CD4-positive, alpha-beta T cell (primary cell): ENCODE data around the gene TIGD1. TPM values are rescaled to one million over a fixed set of nuclear protein-coding genes. Genes with fewer than 3 reads are reported as not detected.

ENCODE experiments used
- ATAC-seq: fragments of 200-7000 bp; cut with Tn5 transposase; one replicate; pipeline ENCODE4 v1.10.0; 2022; ENCODE audit warnings: mild to moderate bottlenecking; ENCODE audit not compliant: poor library complexity
- CTCF ChIA-PET: fragments of 350-600 bp; sonication (Branson Sonifier 250); formaldehyde crosslinking; loops from one replicate; lab custom pipeline; 2021; ENCODE audit warnings: antibody characterized with exemption, inconsistent platforms; lab: Charles Lee
- POLR2A ChIA-PET: fragments of 350-600 bp; sonication (Branson Sonifier 250); formaldehyde crosslinking; loops from one replicate; lab custom pipeline; 2021; ENCODE audit warnings: antibody characterized with exemption, inconsistent platforms; lab: Charles Lee
- DNase-seq, 14 experiments: peaks; one replicate each; pipeline ENCODE4 v3.0.0-alpha.2; 2013 to 2020; ENCODE audit warnings: mixed read lengths in 2 of 14
- H3K27ac ChIP-seq, 2 donors: one replicate each; pipeline versions ENCODE4 v1.5.1 to v1.7.0; 2013; ENCODE audit warnings: low read length in 2 of 2, low read depth in 1 of 2, mild to moderate bottlenecking in 1 of 2
- H3K27me3 ChIP-seq, 2 experiments: 1 replicate in 1 of 2; 2 replicates in 1 of 2; pipeline versions ENCODE4 v1.6.1 to v1.7.0; 2013; ENCODE audit warnings: low read length in 2 of 2, control low read depth in 1 of 2, mild to moderate bottlenecking in 1 of 2, moderate library complexity in 1 of 2; ENCODE audit not compliant: insufficient read depth in 2 of 2, control insufficient read depth in 1 of 2
- H3K36me3 ChIP-seq: one replicate; pipeline ENCODE4 v1.6.1; 2013; ENCODE audit warnings: low read length, control low read depth; ENCODE audit not compliant: insufficient read depth
- H3K4me1 ChIP-seq: one replicate; pipeline ENCODE4 v1.6.1; 2013; ENCODE audit warnings: low read length, control low read depth; ENCODE audit not compliant: insufficient read depth
- H3K4me3 ChIP-seq: one replicate; pipeline ENCODE4 v1.5.1; 2013; ENCODE audit warnings: mild to moderate bottlenecking, low read length, moderate library complexity
- H3K9me3 ChIP-seq, 2 experiments: 1 replicate in 1 of 2; 2 replicates in 1 of 2; pipeline versions ENCODE4 v1.6.1 to v1.7.0; 2013; ENCODE audit warnings: low read length in 2 of 2, mild to moderate bottlenecking in 2 of 2, control low read depth in 1 of 2, moderate library complexity in 1 of 2; ENCODE audit not compliant: control insufficient read depth in 1 of 2, insufficient read depth in 1 of 2
- H3K27ac Mint-ChIP-seq: one replicate; pipeline ENCODE4 v1.8.0; 2020; ENCODE audit warnings: mixed read lengths
- H3K27me3 Mint-ChIP-seq: one replicate; pipeline ENCODE4 v1.8.0; 2021; ENCODE audit warnings: mixed read lengths
- H3K36me3 Mint-ChIP-seq: one replicate; pipeline ENCODE4 v1.8.0; 2021; ENCODE audit warnings: low read depth, mixed read lengths
- H3K4me1 Mint-ChIP-seq: one replicate; pipeline ENCODE4 v1.8.0; 2021; ENCODE audit warnings: low read depth, mixed read lengths
- H3K4me3 Mint-ChIP-seq: one replicate; pipeline ENCODE4 v1.8.0; 2020; ENCODE audit warnings: mild to moderate bottlenecking, mixed read lengths
- H3K9me3 Mint-ChIP-seq: one replicate; pipeline ENCODE4 v1.8.0; 2020; ENCODE audit warnings: mixed read lengths
- CTCF ChIP-seq: fragments of 200-600 bp; IDR thresholded peaks from one replicate; pipeline ENCODE4 v1.8.0; 2022; ENCODE audit warnings: antibody characterized with exemption, mild to moderate bottlenecking
- intact Hi-C, 2 experiments: fragments of 100-400 bp; cut with DNase I in 1 of 2; cut with micrococcal nuclease in 1 of 2; formaldehyde crosslinking; loops; one replicate each; pipeline versions ENCODE4 v1.15.1 to v1.9.0; 2023 to 2025; cut with DNase I, micrococcal nuclease
- total RNA-seq, 174 experiments: library from RNA in 2 of 174; stranded (reverse) in 2 of 174; gene quantifications; one replicate each; pipeline ENCODE4 v1.2.3 and lab custom pipeline; 2021 to 2026

TIGD1 gene
- total RNA-seq, 2 experiments from 2014 or later: 22.1 to 22.2 TPM

DNA sequence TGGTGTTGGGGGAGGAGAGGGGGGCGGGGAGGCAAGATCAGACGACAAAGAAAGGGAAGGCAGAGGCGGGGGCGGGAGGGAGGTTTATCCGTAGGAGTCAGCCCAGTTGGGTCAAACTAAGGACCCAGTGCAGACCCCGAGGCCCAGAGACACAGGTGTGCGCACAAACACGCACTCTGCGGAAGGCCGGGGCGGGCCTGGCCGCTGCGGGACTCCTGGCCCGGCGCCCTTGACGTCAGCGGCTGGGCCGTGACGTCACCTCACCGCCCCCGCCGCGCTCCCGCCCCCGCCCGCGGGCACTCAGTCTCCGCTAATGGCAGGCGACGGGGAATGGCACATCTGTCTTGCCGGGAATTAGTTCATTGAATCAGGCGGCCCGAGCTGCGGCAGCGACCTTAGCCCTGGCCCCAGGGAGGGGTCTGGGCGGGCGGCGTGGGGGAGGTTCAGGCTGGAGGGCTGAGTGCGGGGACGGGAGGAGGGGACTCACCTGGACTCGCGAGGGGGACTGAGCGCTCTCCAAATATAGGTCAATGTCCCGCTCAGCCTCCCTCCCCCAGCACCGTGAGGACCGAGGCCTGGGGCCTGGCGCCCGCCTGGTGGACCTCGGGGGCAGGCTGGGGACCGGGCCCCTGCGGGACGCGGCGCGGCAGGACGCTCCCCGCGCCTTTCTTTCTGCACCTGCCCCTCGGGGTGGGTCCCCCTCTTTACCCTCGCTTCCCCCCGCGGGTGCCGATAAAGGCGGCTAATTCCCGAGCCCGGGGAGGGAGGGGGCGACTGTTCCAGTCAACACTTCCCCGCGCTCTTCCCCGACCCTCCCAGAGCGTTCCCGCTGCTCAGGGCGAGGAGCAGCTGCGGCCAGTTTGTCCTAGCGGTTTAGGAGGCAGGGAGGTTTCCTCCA, 47.2 kb downstream of the TIGD1 start:
- Histone ChIP-seq H3K27ac (no peak overlapping the region), H3K4me3 (peak overlapping the region; percentile 20), H3K9me3 (peaks cover 0 to 4% of the 10 kb centered on the region in 2 experiments), H3K4me1 (peaks cover 12% of the 10 kb centered on the region), H3K27me3 (peaks cover 28 to 46% of the 10 kb centered on the region in 2 experiments), H3K36me3 (no peaks in the 10 kb centered on the region)
- no peak for TF ChIP-seq CTCF
- Mint-ChIP-seq H3K9me3 (no peaks in the 10 kb centered on the region), H3K36me3 (no peaks in the 10 kb centered on the region), H3K27me3 (peaks cover 72% of the 10 kb centered on the region), H3K4me1 (peaks cover 13% of the 10 kb centered on the region), H3K4me3 (peak overlapping the region; percentile 45), H3K27ac (peak overlapping the region; percentile 76)
- ATAC-seq (peak; percentile 68), DNase-seq (peak in 7 of 14 experiments; percentile 14 to 73 (median 55))
- ChIA-PET CTCF (no interaction called here), POLR2A (no interaction called here)
- intact Hi-C loops: no loop called here

- peak in 5 of 14 experiments; percentile 14 to 70 (median 45) for DNase-seq
- no peak for TF ChIP-seq CTCF
Observed at GRCh38 chr2:232502511-232502910, 47.8 kb downstream of the TIGD1 start.

GRCh38 chr2:232501794-232502390, 48.5 kb downstream of the TIGD1 start:
- no peak for ATAC-seq
- Histone ChIP-seq H3K9me3 (peaks cover 0 to 4% of the 10 kb centered on the region in 2 experiments), H3K27me3 (peaks cover 28 to 46% of the 10 kb centered on the region in 2 experiments), H3K4me3 (no peak overlapping the region), H3K27ac (no peak overlapping the region), H3K4me1 (peaks cover 12% of the 10 kb centered on the region), H3K36me3 (no peaks in the 10 kb centered on the region)
- Mint-ChIP-seq H3K27me3 (peaks cover 66% of the 10 kb centered on the region), H3K27ac (no peak overlapping the region), H3K36me3 (no peaks in the 10 kb centered on the region), H3K4me3 (no peak overlapping the region), H3K4me1 (peaks cover 13% of the 10 kb centered on the region), H3K9me3 (no peaks in the 10 kb centered on the region)
- CTCF ChIA-PET: no interaction called here
- no peak for TF ChIP-seq CTCF
- DNase-seq: no peak
- intact Hi-C loops: no loop called here
- POLR2A ChIA-PET: no interaction called here

More at GRCh38 chr2:232502511-232502910, 47.8 kb downstream of the TIGD1 start:
- Mint-ChIP-seq H3K9me3 (no peaks in the 10 kb centered on the region), H3K36me3 (no peaks in the 10 kb centered on the region), H3K27ac (peak overlapping the region; percentile 76), H3K4me1 (peaks cover 13% of the 10 kb centered on the region), H3K4me3 (peak overlapping the region; percentile 93), H3K27me3 (peaks cover 72% of the 10 kb centered on the region)
- H3K27me3 ChIP-seq: peaks cover 28 to 46% of the 10 kb centered on the region in 2 experiments
- no peaks in the 10 kb centered on the region for H3K36me3 ChIP-seq
- peak; percentile 77 for ATAC-seq
- H3K4me3 ChIP-seq: no peak overlapping the region
- no peak overlapping the region for H3K27ac ChIP-seq
- intact Hi-C loops: no loop called here
- CTCF ChIA-PET: no interaction called here
- H3K9me3 ChIP-seq: peaks cover 0 to 4% of the 10 kb centered on the region in 2 experiments
- POLR2A ChIA-PET: no interaction called here
- peaks cover 12% of the 10 kb centered on the region for H3K4me1 ChIP-seq
